GM10266 (cell line): ENCODE measurements around the gene RACGAP1.

Source experiments
- DNase-seq: peaks from one replicate; pipeline ENCODE4 v3.0.0; 2012; ENCODE audit errors: extremely low spot score
- TF ChIP-seq, protein P1 (sequence below): IDR thresholded peaks from 2 replicates; pipeline ENCODE4 v1.5.1; 2012; ENCODE audit warnings: mild to moderate bottlenecking, low read depth; ENCODE audit not compliant: control insufficient read depth, insufficient read depth; ENCODE audit errors: missing control alignments

RACGAP1 gene

DNA sequence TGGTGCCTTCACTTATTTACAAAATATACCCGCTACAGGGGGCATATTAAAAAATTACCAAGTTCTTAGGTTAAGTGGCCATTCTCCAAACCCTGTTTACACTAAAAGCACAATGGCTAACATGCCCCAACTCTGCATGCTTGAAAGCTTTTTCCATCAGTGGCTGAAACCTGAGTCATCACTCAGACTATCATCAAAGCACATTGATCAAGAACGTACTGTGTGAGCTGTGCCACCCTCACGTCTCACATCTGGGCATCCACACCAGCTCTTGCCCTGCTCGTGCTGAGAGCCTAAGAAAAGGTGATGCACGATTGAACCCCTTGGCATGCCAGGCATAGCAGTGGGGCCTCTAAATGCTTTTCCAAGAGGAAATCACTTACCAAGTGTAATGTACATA, 39.3 kb downstream of the RACGAP1 start:
- DNase-seq, result no peak
- TF ChIP-seq, protein P1, sequence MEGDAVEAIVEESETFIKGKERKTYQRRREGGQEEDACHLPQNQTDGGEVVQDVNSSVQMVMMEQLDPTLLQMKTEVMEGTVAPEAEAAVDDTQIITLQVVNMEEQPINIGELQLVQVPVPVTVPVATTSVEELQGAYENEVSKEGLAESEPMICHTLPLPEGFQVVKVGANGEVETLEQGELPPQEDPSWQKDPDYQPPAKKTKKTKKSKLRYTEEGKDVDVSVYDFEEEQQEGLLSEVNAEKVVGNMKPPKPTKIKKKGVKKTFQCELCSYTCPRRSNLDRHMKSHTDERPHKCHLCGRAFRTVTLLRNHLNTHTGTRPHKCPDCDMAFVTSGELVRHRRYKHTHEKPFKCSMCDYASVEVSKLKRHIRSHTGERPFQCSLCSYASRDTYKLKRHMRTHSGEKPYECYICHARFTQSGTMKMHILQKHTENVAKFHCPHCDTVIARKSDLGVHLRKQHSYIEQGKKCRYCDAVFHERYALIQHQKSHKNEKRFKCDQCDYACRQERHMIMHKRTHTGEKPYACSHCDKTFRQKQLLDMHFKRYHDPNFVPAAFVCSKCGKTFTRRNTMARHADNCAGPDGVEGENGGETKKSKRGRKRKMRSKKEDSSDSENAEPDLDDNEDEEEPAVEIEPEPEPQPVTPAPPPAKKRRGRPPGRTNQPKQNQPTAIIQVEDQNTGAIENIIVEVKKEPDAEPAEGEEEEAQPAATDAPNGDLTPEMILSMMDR, result no peak

DNA sequence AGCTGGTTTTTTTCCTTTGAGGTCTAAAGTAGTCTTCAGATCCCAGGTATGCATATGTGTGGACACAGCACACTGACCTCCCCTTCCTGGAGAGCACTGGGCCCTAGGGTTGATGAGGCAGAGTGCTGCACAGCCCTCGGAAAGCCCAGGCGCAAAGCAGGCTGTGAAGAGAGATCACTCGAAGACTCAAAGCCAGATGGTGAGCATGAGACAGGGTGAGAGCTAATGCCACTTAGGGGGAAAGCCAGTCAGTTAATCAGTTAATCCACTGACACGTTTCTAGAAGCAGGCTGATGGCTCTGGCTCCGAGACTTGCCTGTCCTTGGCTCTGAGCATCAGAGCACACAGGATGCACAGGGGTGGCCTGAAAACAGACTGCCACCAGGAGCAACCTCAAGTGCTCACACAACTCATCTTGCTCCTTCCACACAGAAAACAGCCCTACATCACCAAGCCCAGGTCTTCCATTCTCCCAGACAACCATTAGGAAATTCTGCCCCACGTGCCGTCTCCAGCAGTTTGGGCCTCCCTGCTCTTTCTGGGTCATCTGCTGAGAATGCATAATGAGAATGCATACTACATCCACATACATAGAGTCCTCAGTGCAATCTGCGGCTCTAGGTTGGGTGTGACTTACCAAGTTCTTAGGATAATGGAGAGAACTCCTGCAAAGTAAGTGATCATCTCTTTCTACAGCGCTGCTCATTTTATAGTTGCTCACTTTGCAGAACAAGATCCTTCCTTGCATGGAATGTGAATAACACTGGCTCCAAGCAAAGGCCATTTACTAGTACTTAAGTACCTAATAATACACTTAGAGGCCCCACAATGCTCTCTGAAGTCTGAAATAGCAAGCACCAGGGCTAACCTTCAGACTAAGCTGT, 40.6 kb downstream of the RACGAP1 start:
- TF ChIP-seq, protein P1, result no peak
- DNase-seq, result no peak

DNA sequence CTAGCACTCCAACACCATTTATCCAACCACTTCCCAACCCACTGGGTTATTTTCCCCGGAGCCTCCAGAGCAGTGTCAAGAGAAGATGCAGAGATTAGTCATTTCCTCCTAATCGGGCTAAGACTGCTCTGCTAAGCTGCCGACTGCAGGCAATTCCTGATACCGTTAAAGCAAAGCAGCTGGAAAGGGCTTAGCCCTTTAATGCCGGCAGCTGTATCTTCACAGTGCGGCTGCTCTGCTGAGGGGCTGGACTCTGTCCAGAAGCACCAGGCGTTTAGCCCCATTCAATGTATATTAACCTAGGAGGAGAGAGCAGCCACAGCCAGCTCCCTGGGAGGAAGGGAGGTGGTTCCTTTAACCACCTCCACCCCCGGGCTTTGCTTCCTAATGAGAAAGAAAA, 41.4 kb downstream of the RACGAP1 start:
- TF ChIP-seq, protein P1, result no peak
- DNase-seq, result peak; percentile 4

DNA sequence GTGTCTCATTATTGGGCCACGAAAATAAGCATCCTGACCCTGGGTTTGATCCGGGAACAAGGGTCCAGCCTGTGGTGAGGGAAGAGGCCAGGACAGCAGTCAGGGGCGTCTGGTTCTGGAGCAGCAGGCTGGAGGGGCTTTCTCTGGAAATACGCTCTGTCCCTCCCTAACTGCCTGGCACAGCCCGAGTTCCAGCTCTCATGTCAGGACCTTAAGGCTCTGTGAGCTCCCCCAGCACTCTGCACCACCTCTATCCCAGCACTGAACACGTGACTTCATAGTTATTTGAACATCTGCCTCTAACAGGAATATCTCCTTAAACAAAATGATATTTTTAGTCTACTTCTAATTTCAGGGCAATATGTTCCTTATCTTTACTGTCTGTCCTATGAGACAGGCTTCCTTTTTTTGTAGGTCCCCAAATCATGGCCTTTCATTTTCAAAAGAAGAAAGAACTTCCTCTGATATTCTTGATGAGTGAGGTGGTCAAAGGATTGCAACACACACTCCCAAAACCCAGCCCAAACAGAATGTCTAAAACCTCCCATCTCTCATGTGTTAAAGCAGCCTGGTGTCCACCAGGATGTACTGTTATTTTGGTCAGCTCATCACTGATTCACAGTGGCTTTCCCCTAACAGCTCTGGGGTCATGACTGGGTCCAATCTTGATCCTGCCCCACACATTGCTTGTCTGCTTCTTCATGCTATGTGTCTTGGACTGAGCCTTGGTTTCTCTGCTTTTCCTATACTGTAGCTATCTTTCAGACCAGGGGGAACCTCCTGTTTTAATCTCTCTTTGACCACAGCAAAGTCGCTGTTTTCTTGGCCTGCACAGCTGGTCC, 42.8 kb downstream of the RACGAP1 start:
- TF ChIP-seq, protein P1, result no peak
- DNase-seq, result no peak

DNA sequence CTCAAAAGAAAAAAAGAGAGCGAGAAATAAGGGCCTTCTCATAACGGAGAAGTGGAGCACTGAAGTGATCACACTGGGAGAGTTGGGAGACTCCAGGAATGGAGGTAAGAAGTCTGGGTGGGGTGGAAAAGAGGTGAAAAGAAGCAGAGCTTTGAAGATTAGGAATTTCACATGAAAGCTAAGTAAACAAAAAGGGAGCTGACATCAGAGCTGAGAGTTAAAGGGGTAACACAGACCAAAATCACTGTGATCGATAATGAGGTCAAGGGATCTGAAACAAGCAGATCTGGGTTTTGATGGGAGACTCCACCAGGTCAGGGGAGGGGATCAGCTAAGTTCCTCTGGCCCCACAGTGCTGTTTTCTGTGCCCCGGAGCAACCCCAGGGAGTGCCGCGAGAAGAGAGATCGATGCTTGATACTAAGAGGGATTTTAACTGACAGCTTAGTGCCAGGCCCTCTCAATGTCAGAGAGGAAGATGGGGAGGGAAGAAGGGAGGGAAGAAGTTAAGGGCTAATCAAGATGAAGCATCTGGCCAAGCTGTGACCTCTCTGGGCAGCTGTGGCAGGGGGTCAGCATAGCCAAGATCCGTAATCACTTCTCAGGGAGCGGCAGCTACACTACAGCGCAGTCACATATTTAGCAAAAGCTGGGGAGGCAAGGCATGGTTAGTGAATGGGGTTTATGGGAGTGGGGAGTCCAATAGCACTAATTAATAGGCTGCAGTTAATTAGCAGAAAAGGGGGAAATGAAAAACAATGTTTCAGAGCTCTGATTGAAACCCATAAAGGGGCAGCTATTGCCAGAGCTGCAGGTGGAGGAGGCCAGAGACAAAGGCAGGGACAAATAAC, 44.6 kb downstream of the RACGAP1 start:
- TF ChIP-seq, protein P1, result no peak
- no peak for DNase-seq

DNA sequence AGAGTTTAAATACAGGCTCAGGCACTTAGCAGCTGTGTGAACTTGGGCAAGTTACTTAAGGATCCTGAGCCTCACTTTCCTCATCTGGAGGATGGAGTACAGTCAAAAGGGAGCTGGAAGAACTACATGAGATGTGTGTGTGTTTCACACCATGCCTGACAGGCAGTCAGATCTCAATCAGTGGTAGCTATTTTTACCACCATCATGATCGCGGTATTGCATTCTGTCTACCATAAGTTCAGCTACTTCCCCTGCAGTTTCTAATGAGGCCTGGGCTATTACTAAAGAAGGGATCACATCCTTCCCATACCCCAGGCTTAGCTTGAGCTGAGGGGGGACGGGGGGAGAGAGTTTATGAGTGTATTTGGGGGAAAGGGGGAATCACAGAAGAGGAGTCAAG, 45.5 kb downstream of the RACGAP1 start:
- DNase-seq, result peak; percentile 4
- TF ChIP-seq, protein P1, result no peak
